Uterus (tissue), 4 donors: ENCODE results near the gene GRK5. TPM values are rescaled to one million over a fixed set of nuclear protein-coding genes. Genes with fewer than 3 reads are reported as not detected.

Experiments
- DNase-seq, 2 donors: peaks; one replicate each; pipeline ENCODE4 v3.0.0-alpha.2; 2019 to 2020
- H3K27ac ChIP-seq, 2 donors: fragments of 200-600 bp; sonication (generic); 1 replicate in 1 of 2; 2 replicates in 1 of 2; pipeline ENCODE4 v1.5.1; 2016 to 2018
- H3K27me3 ChIP-seq, 2 donors: fragments of 200-600 bp; sonication (generic); one replicate each; pipeline ENCODE4 v1.5.1; 2018 to 2019; ENCODE audit warnings: control low read depth in 1 of 2
- H3K36me3 ChIP-seq, 2 donors: fragments of 200-600 bp; sonication (generic); one replicate each; pipeline ENCODE4 v1.5.1; 2019; ENCODE audit warnings: control low read depth in 1 of 2
- H3K4me1 ChIP-seq, 2 donors: fragments of 200-600 bp; sonication (generic); one replicate each; pipeline ENCODE4 v1.5.1; 2018 to 2019; ENCODE audit warnings: control low read depth in 1 of 2
- H3K4me3 ChIP-seq, 2 donors: fragments of 200-600 bp; sonication (generic); 1 replicate in 1 of 2; 2 replicates in 1 of 2; pipeline ENCODE4 v1.5.1; 2018 to 2019; ENCODE audit warnings: mild to moderate bottlenecking in 1 of 2
- H3K9me3 ChIP-seq, 2 donors: fragments of 200-600 bp; sonication (generic); one replicate each; pipeline ENCODE4 v1.5.1; 2019; ENCODE audit warnings: control low read depth in 1 of 2
- CTCF ChIP-seq, 4 experiments: fragments of 200-600 bp in 2 of 4; fragments of 450-650 bp in 2 of 4; sonication (generic) in 2 of 4; IDR thresholded peaks; one replicate each; pipeline ENCODE4 v1.5.1; 2016 to 2019; ENCODE audit warnings: antibody characterized with exemption in 4 of 4, mild to moderate bottlenecking in 2 of 4, moderate library complexity in 1 of 4
- POLR2A ChIP-seq, 2 donors: fragments of 450-650 bp; IDR thresholded peaks; one replicate each; pipeline ENCODE4 v1.6.1; 2016; ENCODE audit warnings: antibody characterized with exemption in 2 of 2, mild to moderate bottlenecking in 1 of 2, moderate library complexity in 1 of 2
- intact Hi-C: fragments of 100-400 bp; cut with DNase I; formaldehyde crosslinking; loops from one replicate; pipeline ENCODE4 v1.15.1; 2023; ENCODE audit warnings: low total_unique reads
- total RNA-seq, 4 donors: library from RNA; depleted of rRNA in 3 of 4; stranded (reverse); fragments of >200 nt in 3 of 4; gene quantifications; one replicate each; pipeline versions ENCODE4 v1.1.0 to v1.2.4, GENCODE V29; 2014 to 2023
- donor health status: DM: yes; HTN: yes; CAD: no.

GRK5 gene
- total RNA-seq, 4 donors from 2014 or later = 11.6 to 34.6 (median 14.1) TPM

- peak in 1 of 2 donors; percentile 53 for DNase-seq
- TF ChIP-seq POLR2A (IDR thresholded peaks at IDR 0.05) = no peak
- no peak for TF ChIP-seq CTCF (IDR thresholded peaks at IDR 0.05)
- peaks cover 5 to 18% of the 10 kb centered on the region in 2 donors for H3K4me1 ChIP-seq
- no peaks in the 10 kb centered on the region for H3K36me3 ChIP-seq
- intact Hi-C loops = no loop called here
- H3K9me3 ChIP-seq = no peaks in the 10 kb centered on the region
- no peak overlapping the region for H3K4me3 ChIP-seq
- H3K27ac ChIP-seq = peak overlapping the region; percentile 57 to 68
- peaks cover 0 to 3% of the 10 kb centered on the region in 2 donors for H3K27me3 ChIP-seq
Measured at GRCh38 chr10:119370111-119370741, 162.9 kb downstream of the GRK5 start.

GRCh38 chr10:119370972-119371703, 163.8 kb downstream of the GRK5 start:
- H3K4me1 ChIP-seq = peaks cover 5 to 9% of the 10 kb centered on the region in 2 donors
- peaks cover 0 to 3% of the 10 kb centered on the region in 2 donors for H3K27me3 ChIP-seq
- TF ChIP-seq POLR2A (IDR thresholded peaks at IDR 0.05) (no peak), CTCF (IDR thresholded peaks at IDR 0.05) (no peak)
- no peaks in the 10 kb centered on the region for H3K9me3 ChIP-seq
- intact Hi-C loops = no loop called here
- DNase-seq = peak in 1 of 2 donors; percentile 46
- H3K36me3 ChIP-seq = no peaks in the 10 kb centered on the region
- H3K27ac ChIP-seq = peak overlapping the region; percentile 57 to 68
- H3K4me3 ChIP-seq = no peak overlapping the region

GRCh38 chr10:119371704-119372663, 164.6 kb downstream of the GRK5 start:
- H3K36me3 ChIP-seq = no peaks in the 10 kb centered on the region
- intact Hi-C loops = no loop called here
- H3K27me3 ChIP-seq = peaks cover 0 to 3% of the 10 kb centered on the region in 2 donors
- no peak for DNase-seq
- H3K4me1 ChIP-seq = peaks cover 5 to 9% of the 10 kb centered on the region in 2 donors
- H3K9me3 ChIP-seq = no peaks in the 10 kb centered on the region
- no peak overlapping the region for H3K4me3 ChIP-seq
- no peak for TF ChIP-seq CTCF (IDR thresholded peaks at IDR 0.05)
- TF ChIP-seq POLR2A (IDR thresholded peaks at IDR 0.05) = no peak
- H3K27ac ChIP-seq = peak overlapping the region; percentile 57 to 68

GRCh38 chr10:119373294-119374102, 166.1 kb downstream of the GRK5 start:
- DNase-seq = no peak
- intact Hi-C loops = no loop called here
- Histone ChIP-seq H3K27ac (no peak overlapping the region), H3K36me3 (no peaks in the 10 kb centered on the region), H3K4me1 (peaks cover 5 to 9% of the 10 kb centered on the region in 2 donors), H3K27me3 (peaks cover 0 to 3% of the 10 kb centered on the region in 2 donors), H3K4me3 (no peak overlapping the region), H3K9me3 (no peaks in the 10 kb centered on the region)
- TF ChIP-seq CTCF (IDR thresholded peaks at IDR 0.05) = no peak
- no peak for TF ChIP-seq POLR2A (IDR thresholded peaks at IDR 0.05)
